Loucy (cell line): ENCODE results near the gene ADD2.

Source experiments
- H2AFZ ChIP-seq: fragments of 200-600 bp; sonication (generic); 2 replicates; pipeline ENCODE4 v1.6.0; 2016; ENCODE audit warnings: antibody characterized with exemption, mild to moderate bottlenecking, low read length, moderate library complexity
- H3F3A ChIP-seq: fragments of 200-600 bp; 2 replicates; pipeline ENCODE4 v1.6.0; 2016; ENCODE audit warnings: antibody characterized with exemption, low read depth, mild to moderate bottlenecking
- H3K27me3 ChIP-seq: fragments of 200-600 bp; sonication (generic); 2 replicates; pipeline ENCODE4 v1.6.1; 2014; ENCODE audit warnings: low read length, mild to moderate bottlenecking; ENCODE audit not compliant: insufficient read depth, poor library complexity, severe bottlenecking
- H3K36me3 ChIP-seq: fragments of 200-600 bp; sonication (generic); 2 replicates; pipeline ENCODE4 v1.6.1; 2016; ENCODE audit warnings: low read length; ENCODE audit not compliant: insufficient read depth
- H3K4me1 ChIP-seq: fragments of 200-600 bp; sonication (generic); 2 replicates; pipeline ENCODE4 v1.5.1; 2014; ENCODE audit warnings: low read length, mild to moderate bottlenecking; ENCODE audit not compliant: insufficient read depth, poor library complexity, severe bottlenecking
- H3K4me2 ChIP-seq: fragments of 200-600 bp; sonication (generic); 2 replicates; pipeline ENCODE4 v1.6.0; 2014; ENCODE audit warnings: antibody characterized with exemption, low read length, low read depth, mild to moderate bottlenecking; ENCODE audit not compliant: poor library complexity, severe bottlenecking
- H3K4me3 ChIP-seq: fragments of 200-600 bp; sonication (generic); 2 replicates; pipeline ENCODE4 v1.5.1; 2014; ENCODE audit warnings: low read length, mild to moderate bottlenecking, mixed read lengths; ENCODE audit not compliant: poor library complexity, severe bottlenecking
- H3K79me2 ChIP-seq: fragments of 200-600 bp; sonication (generic); 2 replicates; pipeline ENCODE4 v1.6.1; 2014; ENCODE audit warnings: low read length; ENCODE audit not compliant: insufficient read depth
- H3K9ac ChIP-seq: fragments of 200-600 bp; sonication (generic); 2 replicates; pipeline ENCODE4 v1.6.0; 2014; ENCODE audit warnings: mild to moderate bottlenecking, low read depth, low read length, moderate library complexity; ENCODE audit not compliant: poor library complexity, severe bottlenecking
- H3K9me2 ChIP-seq: fragments of 200-600 bp; sonication (generic); replicated peaks from 2 replicates; pipeline ENCODE4 v1.6.1; 2016; ENCODE audit warnings: low read depth, low read length, mixed read lengths
- H3K9me3 ChIP-seq: fragments of 200-600 bp; sonication (generic); 2 replicates; pipeline ENCODE4 v1.6.1; 2014; ENCODE audit warnings: mild to moderate bottlenecking, antibody characterized with exemption, low read length, low read depth; ENCODE audit not compliant: insufficient read depth
- H4K20me1 ChIP-seq: fragments of 200-600 bp; sonication (generic); 2 replicates; pipeline ENCODE4 v1.6.0; 2014; ENCODE audit warnings: antibody characterized with exemption, low read length, mild to moderate bottlenecking; ENCODE audit not compliant: insufficient read depth, poor library complexity, severe bottlenecking
- CTCF ChIP-seq: fragments of 200-600 bp; sonication (generic); conservative IDR thresholded peaks from 2 replicates; pipeline ENCODE4 v1.5.1; 2014; ENCODE audit warnings: mild to moderate bottlenecking, antibody characterized with exemption, low read length
- EZH2phosphoT487 ChIP-seq: fragments of 200-600 bp; IDR thresholded peaks from 2 replicates; pipeline ENCODE4 v1.6.1; 2018; ENCODE audit warnings: antibody characterized with exemption, mild to moderate bottlenecking, moderate library complexity, borderline replicate concordance

ADD2 gene

GRCh38 chr2:70730730-70731129 is 37.3 kb downstream of the ADD2 start:
- Histone ChIP-seq H3K9me2 (no peaks in the 10 kb centered on the region), H4K20me1 (no peaks in the 10 kb centered on the region), H3K9me3 (no peaks in the 10 kb centered on the region), H2AFZ (no peak overlapping the region), H3F3A (no peaks in the 10 kb centered on the region), H3K4me1 (no peaks in the 10 kb centered on the region), H3K9ac (no peak overlapping the region), H3K27me3 (no peaks in the 10 kb centered on the region), H3K36me3 (no peaks in the 10 kb centered on the region), H3K79me2 (no peaks in the 10 kb centered on the region), H3K4me2 (no peak overlapping the region), H3K4me3 (no peak overlapping the region)
- TF ChIP-seq CTCF = no peak
- no peak for TF ChIP-seq EZH2phosphoT487

- no peaks in the 10 kb centered on the region for H3F3A ChIP-seq
Observed at GRCh38 chr2:70729647-70730046, 38.4 kb downstream of the ADD2 start.

GRCh38 chr2:70728128-70728527 is 39.9 kb downstream of the ADD2 start:
- Histone ChIP-seq H3K79me2 (no peaks in the 10 kb centered on the region), H3K9ac (no peak overlapping the region), H3K4me2 (no peak overlapping the region), H3K4me1 (no peaks in the 10 kb centered on the region), H3K9me2 (no peaks in the 10 kb centered on the region), H3K27me3 (no peaks in the 10 kb centered on the region), H3F3A (no peaks in the 10 kb centered on the region), H3K36me3 (no peaks in the 10 kb centered on the region), H3K9me3 (no peaks in the 10 kb centered on the region), H2AFZ (no peak overlapping the region), H4K20me1 (no peaks in the 10 kb centered on the region), H3K4me3 (no peak overlapping the region)
- TF ChIP-seq EZH2phosphoT487 (no peak), CTCF (no peak)

More at GRCh38 chr2:70729647-70730046, 38.4 kb downstream of the ADD2 start:
- no peaks in the 10 kb centered on the region for H4K20me1 ChIP-seq
- no peaks in the 10 kb centered on the region for H3K36me3 ChIP-seq
- no peak overlapping the region for H3K4me3 ChIP-seq
- H3K9me2 ChIP-seq = no peaks in the 10 kb centered on the region
- no peak for TF ChIP-seq EZH2phosphoT487
- no peak for TF ChIP-seq CTCF
- H3K27me3 ChIP-seq = no peaks in the 10 kb centered on the region
- no peak overlapping the region for H3K9ac ChIP-seq
- H2AFZ ChIP-seq = no peak overlapping the region
- no peak overlapping the region for H3K4me2 ChIP-seq
- no peaks in the 10 kb centered on the region for H3K79me2 ChIP-seq
- H3K4me1 ChIP-seq = no peaks in the 10 kb centered on the region
- H3K9me3 ChIP-seq = no peaks in the 10 kb centered on the region
